Keratinocyte (primary cell): ENCODE data around the gene LRBA. TPM values are rescaled to one million over a fixed set of nuclear protein-coding genes. Genes with fewer than 3 reads are reported as not detected.

Experiments used
- DNase-seq: peaks from one replicate; pipeline ENCODE4 v3.0.0-alpha.2; 2011; ENCODE audit warnings: low read depth, missing footprints, low spot score
- FAIRE-seq: peaks from 2 replicates; lab custom pipeline; 2011; peaks lifted over from hg19 to GRCh38; lab: Jason Lieb, UNC
- H2AFZ ChIP-seq: 2 replicates; pipeline ENCODE4 v1.6.0; 2012; ENCODE audit warnings: low read length, control low read depth, inconsistent platforms; ENCODE audit not compliant: control insufficient read depth
- H3K27ac ChIP-seq: 2 replicates; pipeline ENCODE4 v1.5.1; 2011; ENCODE audit warnings: low read length; ENCODE audit not compliant: control insufficient read depth, insufficient read depth
- H3K27me3 ChIP-seq: 3 replicates; pipeline ENCODE4 v1.6.0; 2011; ENCODE audit warnings: low read length; ENCODE audit not compliant: control insufficient read depth, insufficient read depth; ENCODE audit errors: extremely low read depth
- H3K36me3 ChIP-seq, 2 experiments: 2 replicates in 1 of 2; 3 replicates in 1 of 2; pipeline ENCODE4 v1.5.1; 2011; ENCODE audit warnings: low read length in 2 of 2, mild to moderate bottlenecking in 1 of 2; ENCODE audit not compliant: control insufficient read depth in 2 of 2, insufficient read depth in 2 of 2; ENCODE audit errors: extremely low read depth in 1 of 2
- H3K4me1 ChIP-seq: 3 replicates; pipeline ENCODE4 v1.5.1; 2011; ENCODE audit warnings: low read length; ENCODE audit not compliant: control insufficient read depth, insufficient read depth; ENCODE audit errors: extremely low read depth
- H3K4me2 ChIP-seq: 3 replicates; pipeline ENCODE4 v1.6.0; 2011; ENCODE audit warnings: low read depth, low read length; ENCODE audit not compliant: control insufficient read depth, insufficient read depth; ENCODE audit errors: extremely low read depth
- H3K4me3 ChIP-seq, 3 experiments: fragments of 200-600 bp in 1 of 3; sonication (generic) in 1 of 3; 2 replicates in 2 of 3; 3 replicates in 1 of 3; pipeline ENCODE4 v1.5.1; 2011 to 2016; ENCODE audit warnings: low read length in 3 of 3, mild to moderate bottlenecking in 3 of 3, control low read depth in 2 of 3, inconsistent platforms in 1 of 3, low read depth in 1 of 3, mixed read lengths in 1 of 3, mixed run types in 1 of 3, moderate library complexity in 1 of 3; ENCODE audit not compliant: control insufficient read depth in 2 of 3, insufficient read depth in 2 of 3; ENCODE audit errors: extremely low read depth in 1 of 3
- H3K79me2 ChIP-seq: 2 replicates; pipeline ENCODE4 v1.6.0; 2012; ENCODE audit warnings: low read length; ENCODE audit not compliant: control insufficient read depth, insufficient read depth
- H3K9ac ChIP-seq: 3 replicates; pipeline ENCODE4 v1.6.0; 2011; ENCODE audit warnings: low read length; ENCODE audit not compliant: control insufficient read depth, insufficient read depth; ENCODE audit errors: extremely low read depth
- H3K9me1 ChIP-seq: 3 replicates; pipeline ENCODE4 v1.6.0; 2011; ENCODE audit warnings: low read length; ENCODE audit not compliant: control insufficient read depth, insufficient read depth; ENCODE audit errors: extremely low read depth
- H3K9me3 ChIP-seq: 2 replicates; pipeline ENCODE4 v1.5.1; 2012; ENCODE audit warnings: low read depth, low read length; ENCODE audit not compliant: control insufficient read depth
- H4K20me1 ChIP-seq: 3 replicates; pipeline ENCODE4 v1.6.0; 2011; ENCODE audit warnings: low read length; ENCODE audit not compliant: control insufficient read depth, insufficient read depth; ENCODE audit errors: extremely low read depth
- CTCF ChIP-seq, 3 experiments: IDR thresholded peaks in 1 of 3; conservative IDR thresholded peaks in 1 of 3; optimal IDR thresholded peaks in 1 of 3; 2 replicates in 2 of 3; 3 replicates in 1 of 3; pipeline versions ENCODE3 to v1.5.1; 2011; ENCODE audit warnings: low read length in 3 of 3, mild to moderate bottlenecking in 3 of 3, moderate library complexity in 2 of 3, control low read depth in 1 of 3, inconsistent platforms in 1 of 3; ENCODE audit not compliant: insufficient read depth in 2 of 3; ENCODE audit errors: extremely low read depth in 1 of 3
- EZH2 ChIP-seq: IDR thresholded peaks from one replicate; pipeline ENCODE4 v1.6.1; 2012; ENCODE audit warnings: inconsistent platforms, mild to moderate bottlenecking, low read length, moderate library complexity
- dilution Hi-C: fragments of 300-500 bp; cut with MboI; formaldehyde crosslinking; loops from one replicate; pipeline ENCODE4 v1.7.0; 2020; ENCODE audit warnings: low sequenced_read_pairs; ENCODE audit not compliant: extremely low pct_ligation_motif_present
- polyA plus RNA-seq, 5 experiments: library from polyadenylated mRNA; depleted of rRNA in 3 of 5; stranded (reverse) in 3 of 5; stranded (forward) in 1 of 5; unstranded in 1 of 5; fragments of >200 nt; gene quantifications; 1 replicate in 1 of 5; 2 replicates in 3 of 5; 3 replicates in 1 of 5; pipeline versions ENCODE4 v1.2.1 to v1.2.3, GENCODE V29; 2011 to 2012; ENCODE audit warnings: missing spikeins in 2 of 5, low read depth in 1 of 5, low replicate concordance in 1 of 5

LRBA gene
- polyA plus RNA-seq, 1 donor (not counting 4 experiments of a cell fraction or from before 2014, with no cell fraction given), result 35.6 TPM

GRCh38 chr4:150862829-150863228 is 152.3 kb downstream of the LRBA start:
- H3K27ac ChIP-seq, result no peak overlapping the region
- DNase-seq, result no peak
- no peak for FAIRE-seq

GRCh38 chr4:150859453-150859852 is 155.6 kb downstream of the LRBA start:
- H4K20me1 ChIP-seq, result no peaks in the 10 kb centered on the region
- H3K79me2 ChIP-seq, result no peaks in the 10 kb centered on the region
- no peak for DNase-seq
- no peaks in the 10 kb centered on the region for H3K9me3 ChIP-seq
- H3K4me1 ChIP-seq, result no peaks in the 10 kb centered on the region
- H3K36me3 ChIP-seq, result no peaks in the 10 kb centered on the region
- H3K27ac ChIP-seq, result no peak overlapping the region
- H3K9ac ChIP-seq, result no peak overlapping the region
- no peak overlapping the region for H2AFZ ChIP-seq
- no peaks in the 10 kb centered on the region for H3K27me3 ChIP-seq
- no peak overlapping the region for H3K4me3 ChIP-seq
- dilution Hi-C loops, result no loop called here
- H3K9me1 ChIP-seq, result no peaks in the 10 kb centered on the region
- FAIRE-seq, result no peak
- no peak overlapping the region for H3K4me2 ChIP-seq
- no peak for TF ChIP-seq EZH2
- no peak for TF ChIP-seq CTCF (optimal IDR thresholded peaks at IDR 0.05 in 1 of 3, IDR thresholded peaks at IDR 0.05 in 1 of 3, conservative IDR thresholded peaks at IDR 0.05 in 1 of 3; ENCODE audit: extremely low read depth in 1 of 3, insufficient read depth in 2 of 3, low read length in 3 of 3)

More at GRCh38 chr4:150862829-150863228, 152.3 kb downstream of the LRBA start:
- Histone ChIP-seq H3K4me2 (no peak overlapping the region), H3K9me3 (no peaks in the 10 kb centered on the region), H2AFZ (no peak overlapping the region), H3K9me1 (no peaks in the 10 kb centered on the region), H3K27me3 (no peaks in the 10 kb centered on the region), H3K36me3 (no peaks in the 10 kb centered on the region), H3K4me3 (no peak overlapping the region), H3K4me1 (no peaks in the 10 kb centered on the region), H3K9ac (no peak overlapping the region), H4K20me1 (no peaks in the 10 kb centered on the region), H3K79me2 (no peaks in the 10 kb centered on the region)
- TF ChIP-seq EZH2 (no peak), CTCF (optimal IDR thresholded peaks at IDR 0.05 in 1 of 3, IDR thresholded peaks at IDR 0.05 in 1 of 3, conservative IDR thresholded peaks at IDR 0.05 in 1 of 3; ENCODE audit: extremely low read depth in 1 of 3, insufficient read depth in 2 of 3, low read length in 3 of 3) (no peak)
- dilution Hi-C loops, result no loop called here
